Kidney (tissue), 14 donors: ENCODE results near the gene KLHL30. TPM values are rescaled to one million over a fixed set of nuclear protein-coding genes. Genes with fewer than 3 reads are reported as not detected.

Experiments used
- DNase-seq, 5 donors: peaks; one replicate each; pipeline ENCODE4 v3.0.0-alpha.2; 2013 to 2020
- FAIRE-seq: peaks from 2 replicates; lab custom pipeline; 2012; peaks lifted over from hg19 to GRCh38; lab: Jason Lieb, UNC
- H3K27ac ChIP-seq, 2 donors: one replicate each; pipeline ENCODE4 v1.7.0; 2013; ENCODE audit warnings: low read depth in 2 of 2, low read length in 2 of 2, inconsistent platforms in 1 of 2
- H3K27me3 ChIP-seq: one replicate; pipeline ENCODE4 v1.7.1; 2013; ENCODE audit warnings: low read length, inconsistent platforms; ENCODE audit not compliant: control insufficient read depth, insufficient read depth
- H3K36me3 ChIP-seq, 3 donors: one replicate each; pipeline versions ENCODE4 v1.7.0 to v1.7.1; 2013; ENCODE audit warnings: low read length in 3 of 3, control low read depth in 1 of 3, inconsistent platforms in 1 of 3; ENCODE audit not compliant: insufficient read depth in 3 of 3, control insufficient read depth in 2 of 3
- H3K4me1 ChIP-seq, 3 donors: one replicate each; pipeline versions ENCODE4 v1.7.0 to v1.7.1; 2013; ENCODE audit warnings: low read length in 3 of 3, inconsistent platforms in 1 of 3, low read depth in 1 of 3; ENCODE audit not compliant: control insufficient read depth in 2 of 3, insufficient read depth in 2 of 3
- H3K4me3 ChIP-seq, 3 donors: one replicate each; pipeline versions ENCODE4 v1.7.0 to v1.8.1; 2013; ENCODE audit warnings: low read length in 3 of 3, control low read depth in 1 of 3, inconsistent platforms in 1 of 3
- H3K9ac ChIP-seq, 3 donors: one replicate each; pipeline versions ENCODE4 v1.7.0 to v1.7.1; 2013; ENCODE audit warnings: low read length in 3 of 3, control low read depth in 1 of 3, inconsistent platforms in 1 of 3
- H3K9me3 ChIP-seq, 3 donors: one replicate each; pipeline versions ENCODE4 v1.7.0 to v1.7.1; 2013; ENCODE audit warnings: low read length in 3 of 3, control low read depth in 1 of 3, inconsistent platforms in 1 of 3; ENCODE audit not compliant: control insufficient read depth in 2 of 3, insufficient read depth in 1 of 3
- CTCF ChIP-seq: IDR thresholded peaks from 3 replicates; pipeline ENCODE4 v1.5.1; 2012; ENCODE audit warnings: mild to moderate bottlenecking, moderate library complexity, borderline replicate concordance; ENCODE audit not compliant: insufficient read depth; ENCODE audit errors: extremely low read depth
- intact Hi-C: fragments of 100-400 bp; cut with DNase I; formaldehyde crosslinking; loops from one replicate; pipeline ENCODE4 v1.11.1; 2022
- polyA plus RNA-seq: library from polyadenylated mRNA; stranded (reverse); fragments of 350-450 nt; fragmentation: Illumina TruSeq; extraction: RNeasy Lipid Tissue Mini Kit (QIAGEN cat#74804); gene quantifications from one replicate; pipeline ENCODE4 v1.2.3, GENCODE V29; 2014; ENCODE audit warnings: low read depth, low replicate concordance; ENCODE audit not compliant: insufficient read depth
- total RNA-seq: library from RNA; stranded (reverse); fragmentation: NEBNext Ultra II Directional; extraction: Animal tissue kit (Norgen Biotek cat#: 25700); gene quantifications from one replicate; pipeline ENCODE4 v1.2.1, GENCODE V29; 2021
- donor health status: control.
- donor health status: control.
- donor health status: control.
- donor health status: control.
- donor health status: control.
- donor health status: DM: yes; HTN: yes; CAD: no.
- donor health status: Normal renal cell carcinoma (clear cell type).

Gene KLHL30
- total and polyA plus RNA-seq, 2 donors from 2014 or later, result 0.24 to 5.7 TPM

- no peak for TF ChIP-seq CTCF
- Histone ChIP-seq H3K4me1 (peaks cover 0 to 6% (median 0%) of the 10 kb centered on the region in 3 donors), H3K9me3 (no peaks in the 10 kb centered on the region), H3K27ac (no peak overlapping the region), H3K27me3 (no peaks in the 10 kb centered on the region), H3K36me3 (no peaks in the 10 kb centered on the region), H3K9ac (no peak overlapping the region), H3K4me3 (no peak overlapping the region)
- peak in 2 of 5 donors; percentile 35 to 52 for DNase-seq
- FAIRE-seq, result no peak
- intact Hi-C loops, result no loop called here
Measured at GRCh38 chr2:238104691-238105371, 33.6 kb upstream of the KLHL30 start.

GRCh38 chr2:238105506-238106338 is 32.7 kb upstream of the KLHL30 start:
- DNase-seq (peak in 2 of 5 donors; percentile 29 to 58), FAIRE-seq (no peak)
- TF ChIP-seq CTCF, result no peak
- Histone ChIP-seq H3K36me3 (no peaks in the 10 kb centered on the region), H3K9ac (no peak overlapping the region), H3K4me3 (no peak overlapping the region), H3K27me3 (no peaks in the 10 kb centered on the region), H3K27ac (no peak overlapping the region), H3K9me3 (no peaks in the 10 kb centered on the region), H3K4me1 (peaks cover 0 to 6% (median 0%) of the 10 kb centered on the region in 3 donors)
- intact Hi-C loops, result no loop called here

- no peaks in the 10 kb centered on the region for H3K9me3 ChIP-seq
- DNase-seq, result peak in 3 of 5 donors; percentile 7 to 45 (median 35)
- H3K4me3 ChIP-seq, result no peak overlapping the region
- H3K4me1 ChIP-seq, result peaks cover 0 to 6% (median 0%) of the 10 kb centered on the region in 3 donors
- H3K27ac ChIP-seq, result no peak overlapping the region
- intact Hi-C loops, result no loop called here
- no peak for TF ChIP-seq CTCF
- FAIRE-seq, result no peak
- H3K36me3 ChIP-seq, result no peaks in the 10 kb centered on the region
- no peak overlapping the region for H3K9ac ChIP-seq
- no peaks in the 10 kb centered on the region for H3K27me3 ChIP-seq
Measured at GRCh38 chr2:238106339-238106697, 32.1 kb upstream of the KLHL30 start.
